ENCODE measurements around the gene ITGA7.

GRCh38 chr12:55724940-55725309 lies 17.2 kb upstream of the ITGA7 start:
- TF ChIP-seq CTCF (conservative IDR thresholded peaks at IDR 0.05) (no peak; the same call in 1 of the 2 replicates), ZFX (IDR thresholded peaks at IDR 0.05) (no peak)
